NCI-H146 treated with DMSO at 0.1 percent for 48 hours (cell line): ENCODE data around the gene PM20D1.
"Not testable (repeated sequence)": the region's sequence is repeated elsewhere in the genome, so short reads cannot be mapped to it uniquely, and the experiment has no call there.

Experiments
- DNase-seq: peaks from one replicate; lab custom pipeline; 2025; ENCODE audit not compliant: unreplicated experiment; lab: John Stamatoyannopoulos, UW

Gene PM20D1, protein sequence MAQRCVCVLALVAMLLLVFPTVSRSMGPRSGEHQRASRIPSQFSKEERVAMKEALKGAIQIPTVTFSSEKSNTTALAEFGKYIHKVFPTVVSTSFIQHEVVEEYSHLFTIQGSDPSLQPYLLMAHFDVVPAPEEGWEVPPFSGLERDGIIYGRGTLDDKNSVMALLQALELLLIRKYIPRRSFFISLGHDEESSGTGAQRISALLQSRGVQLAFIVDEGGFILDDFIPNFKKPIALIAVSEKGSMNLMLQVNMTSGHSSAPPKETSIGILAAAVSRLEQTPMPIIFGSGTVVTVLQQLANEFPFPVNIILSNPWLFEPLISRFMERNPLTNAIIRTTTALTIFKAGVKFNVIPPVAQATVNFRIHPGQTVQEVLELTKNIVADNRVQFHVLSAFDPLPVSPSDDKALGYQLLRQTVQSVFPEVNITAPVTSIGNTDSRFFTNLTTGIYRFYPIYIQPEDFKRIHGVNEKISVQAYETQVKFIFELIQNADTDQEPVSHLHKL

DNA sequence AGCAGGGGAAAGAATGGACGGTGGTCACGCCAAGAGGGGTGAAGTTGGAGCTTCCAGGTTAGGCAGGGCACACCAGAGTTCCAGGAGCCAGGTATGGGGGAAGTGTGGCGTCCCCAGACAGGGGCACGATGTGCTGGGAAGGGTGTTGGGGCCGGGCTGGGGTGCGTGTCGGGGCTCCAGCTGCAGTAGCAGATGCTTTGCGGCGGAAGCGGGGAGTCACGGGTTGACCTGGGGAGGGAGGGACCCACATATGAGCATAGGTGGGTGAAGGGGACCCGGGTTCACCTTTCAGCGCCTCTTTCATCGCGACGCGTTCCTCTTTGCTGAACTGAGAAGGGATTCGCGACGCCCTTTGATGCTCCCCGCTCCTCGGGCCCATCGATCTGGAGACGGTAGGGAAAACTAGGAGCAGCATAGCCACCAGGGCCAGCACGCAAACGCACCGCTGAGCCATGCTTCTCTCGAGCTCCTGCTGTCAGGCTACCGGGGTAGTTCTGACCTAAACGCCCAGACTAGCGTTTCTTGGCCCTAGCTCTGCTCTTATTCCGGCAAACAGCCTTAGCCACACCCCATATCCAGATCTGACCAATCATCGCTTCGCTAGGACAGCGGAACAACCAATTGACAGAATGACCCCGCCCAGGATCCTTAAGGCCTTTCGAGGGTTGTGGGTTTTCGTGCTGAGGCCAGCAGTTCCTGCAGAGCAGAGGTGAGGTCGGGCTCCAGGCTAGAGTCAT is at the start of gene PM20D1:
PM20D1 (minus strand) TSS at position 514 of the 737 bp plus-strand sequence; CDS start at position 454, 60 bp downstream.
- no peak for DNase-seq

DNA sequence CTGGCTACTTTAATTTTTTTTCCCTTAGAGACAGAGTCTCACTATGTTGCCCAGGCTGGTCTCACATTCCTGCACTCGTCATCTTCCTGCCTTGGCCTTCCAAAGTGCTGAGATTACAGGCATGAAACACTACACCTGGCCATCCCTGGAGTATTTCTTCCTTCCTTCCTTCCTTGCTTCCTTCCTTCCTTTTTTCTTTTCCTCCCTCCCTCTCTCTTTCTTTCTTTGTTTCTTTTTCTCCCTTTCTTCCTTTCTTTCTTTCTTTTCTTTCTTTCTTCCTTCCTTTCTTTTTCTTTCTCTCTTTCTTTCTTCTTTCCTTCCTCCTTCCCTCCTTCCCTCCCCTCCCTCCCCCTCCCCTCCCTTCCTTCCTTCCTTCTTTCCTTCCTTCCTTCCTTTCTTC is 46.4 kb upstream of the PM20D1 start:
- no peak for DNase-seq

DNA sequence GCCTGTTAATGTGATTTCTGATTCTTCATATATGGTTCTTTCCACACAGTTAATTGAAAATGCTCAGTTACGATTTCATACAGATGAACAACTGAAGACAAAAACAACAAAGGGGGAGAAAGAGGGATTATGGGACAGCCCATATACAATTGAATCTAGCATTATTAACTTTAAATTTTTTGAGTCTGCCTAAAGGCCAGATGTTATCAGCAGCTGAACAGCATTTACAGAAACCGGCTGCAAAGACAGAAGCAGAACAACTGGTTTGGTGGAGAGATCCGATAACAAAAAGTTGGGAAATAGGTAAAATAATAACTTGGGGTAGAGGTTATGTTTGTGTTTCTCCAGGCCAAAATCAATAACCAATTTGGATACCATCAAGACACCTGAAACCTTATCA is 44.2 kb upstream of the PM20D1 start:
- DNase-seq, result not testable (repeated sequence)

DNA sequence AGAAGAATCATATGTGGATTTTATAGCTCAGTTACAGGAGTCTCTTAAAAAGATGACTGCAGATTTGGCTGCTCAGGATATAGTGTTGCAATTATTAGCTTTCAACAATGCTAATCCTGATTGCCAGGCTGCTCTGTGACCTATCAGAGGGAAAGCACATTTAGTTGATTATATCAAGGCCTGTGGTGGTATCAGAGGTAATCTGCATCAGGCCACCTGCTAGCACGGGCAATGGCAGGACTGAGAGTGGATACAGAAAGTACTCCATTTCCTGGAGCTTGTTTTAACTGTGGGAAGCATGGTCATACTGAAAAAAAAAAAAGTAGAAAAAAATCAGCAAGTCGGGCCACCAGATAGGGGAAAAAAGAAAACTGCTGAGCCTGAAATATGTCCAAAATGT is 42.2 kb upstream of the PM20D1 start:
- DNase-seq, result not testable (repeated sequence)

DNA sequence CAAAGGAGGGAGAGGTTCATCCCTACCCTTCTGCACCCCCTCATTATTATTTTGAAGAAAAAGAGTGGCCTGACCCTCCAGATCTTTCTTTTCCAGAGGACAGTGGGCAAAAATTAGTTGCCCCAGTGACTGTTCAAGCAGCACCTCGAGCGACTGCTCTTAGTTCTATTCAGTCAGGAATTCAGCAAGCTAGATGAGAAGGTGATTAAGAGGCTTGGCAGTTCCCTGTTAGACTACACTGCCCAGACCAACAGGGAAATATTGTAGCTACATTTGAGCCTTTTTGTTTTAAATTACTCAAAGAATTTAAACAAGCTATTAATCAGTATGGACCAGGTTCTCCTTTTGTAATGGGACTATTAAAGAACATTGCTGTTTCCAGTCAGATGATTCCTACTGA is 41.5 kb upstream of the PM20D1 start:
- DNase-seq, result not testable (repeated sequence)

DNA sequence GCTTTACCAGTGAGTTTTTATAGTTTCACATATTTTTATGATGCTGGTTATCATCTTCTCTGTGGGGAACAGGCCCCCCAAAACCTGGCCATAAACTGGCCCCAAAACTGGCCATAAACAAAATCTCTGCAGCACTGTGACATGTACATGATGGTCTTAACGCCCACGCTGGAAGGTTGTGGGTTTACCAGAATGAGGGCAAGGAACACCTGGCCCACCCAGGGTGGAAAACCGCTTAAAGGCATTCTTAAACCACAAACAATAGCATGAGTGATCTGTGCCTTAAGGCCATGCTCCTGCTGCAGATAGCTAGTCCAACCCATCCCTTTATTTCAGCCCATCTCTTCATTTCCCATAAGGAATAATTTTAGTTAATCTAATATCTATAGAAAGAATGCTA is 40.7 kb upstream of the PM20D1 start:
- not testable (repeated sequence) for DNase-seq

DNA sequence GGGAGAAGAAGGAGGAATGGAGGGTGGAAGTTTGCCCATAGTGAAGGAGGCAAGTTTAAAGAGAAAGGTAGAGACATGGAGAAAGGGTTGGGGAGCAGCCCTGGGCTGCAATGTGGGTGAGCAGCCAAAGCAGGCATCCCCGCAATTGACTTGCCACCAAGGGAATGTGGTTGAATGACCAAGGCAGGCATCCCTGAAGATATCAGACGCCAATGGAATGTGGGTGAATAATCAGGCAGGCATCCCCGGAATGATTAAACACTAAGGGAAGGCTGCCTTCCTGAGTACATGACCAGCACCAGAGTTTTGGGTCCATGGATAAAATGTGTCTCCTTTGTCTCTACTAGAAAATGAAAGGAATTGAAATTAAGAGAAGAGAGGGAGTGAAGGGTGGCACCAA is 39.8 kb upstream of the PM20D1 start:
- DNase-seq, result not testable (repeated sequence)

DNA sequence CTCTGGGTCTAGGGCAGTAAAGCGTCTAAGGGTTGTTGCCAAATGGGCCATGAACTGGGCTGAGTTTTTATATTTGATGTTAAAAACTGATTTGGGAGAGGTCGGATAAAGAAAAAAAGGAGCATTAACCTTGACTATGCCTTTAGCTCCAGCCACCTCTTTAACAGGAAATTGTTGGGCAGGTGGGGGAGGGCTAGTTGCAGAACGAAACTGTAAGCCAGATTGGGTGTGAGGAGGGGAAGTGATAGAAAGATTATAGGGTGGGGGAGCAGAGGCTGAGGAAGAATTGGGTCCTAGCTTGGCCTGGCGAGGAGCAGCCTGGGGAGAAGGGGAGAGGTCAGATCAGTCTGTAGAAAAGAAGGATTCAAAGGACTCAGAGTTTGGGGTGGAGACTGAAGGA is 39.1 kb upstream of the PM20D1 start:
- not testable (repeated sequence) for DNase-seq

DNA sequence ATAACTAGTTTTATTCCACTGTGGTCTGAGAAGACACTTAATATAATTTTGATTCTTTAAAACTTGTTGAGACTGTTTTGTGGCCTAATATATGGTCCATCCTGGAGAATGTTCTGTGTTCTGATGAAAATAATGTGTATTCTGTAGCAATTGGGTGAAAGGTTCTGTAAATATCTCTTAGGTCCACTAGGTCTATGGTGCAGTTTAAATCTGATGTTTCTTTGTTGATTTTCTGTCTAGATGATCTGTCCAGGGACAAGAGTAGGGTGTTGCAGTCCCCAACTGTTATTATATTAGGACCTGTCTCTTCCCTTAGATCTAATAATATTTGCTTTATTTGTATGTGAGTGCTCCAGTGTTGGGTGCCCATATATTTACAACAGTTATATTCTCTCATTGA is 33.9 kb upstream of the PM20D1 start:
- DNase-seq, result no peak

DNA sequence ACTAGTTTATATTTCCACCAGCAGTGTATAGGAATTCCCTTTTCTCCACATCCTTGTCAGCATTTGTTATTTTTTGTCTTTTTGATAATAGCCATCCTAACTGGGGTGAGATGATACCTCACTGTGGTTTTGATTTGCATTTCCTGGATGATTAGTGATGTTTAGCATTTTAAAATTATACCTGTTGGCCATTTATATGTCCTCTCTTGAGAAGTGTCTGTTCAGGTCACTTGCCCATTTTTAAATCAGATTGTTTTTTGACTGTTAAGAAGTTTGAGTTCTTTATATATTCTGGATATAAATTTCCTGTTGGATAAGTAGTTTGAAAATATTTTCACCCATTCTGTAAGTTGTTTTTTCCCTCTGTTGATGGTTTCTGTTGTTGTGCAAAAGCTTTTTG is 31.0 kb upstream of the PM20D1 start:
- DNase-seq, result no peak

DNA sequence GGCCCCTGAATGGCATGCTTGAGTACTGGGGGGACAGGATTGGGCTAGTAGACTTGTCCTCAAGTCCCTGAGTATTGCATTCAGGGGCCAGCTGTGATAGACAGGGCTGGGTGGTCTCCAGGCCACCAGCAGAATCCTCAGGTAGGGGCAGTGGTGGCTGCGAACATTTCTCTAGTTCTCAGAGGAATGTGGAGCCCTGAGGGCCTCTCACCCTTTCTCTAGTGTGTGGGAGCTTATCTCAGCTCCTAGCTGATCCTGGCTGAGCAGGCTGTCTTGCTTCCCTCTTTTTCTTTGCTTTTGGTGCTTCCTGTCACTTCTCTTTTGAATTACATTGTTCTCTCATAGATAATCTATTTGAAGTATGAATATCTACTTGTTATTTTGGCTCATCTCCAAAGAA is 30.0 kb upstream of the PM20D1 start:
- DNase-seq, result no peak

DNA sequence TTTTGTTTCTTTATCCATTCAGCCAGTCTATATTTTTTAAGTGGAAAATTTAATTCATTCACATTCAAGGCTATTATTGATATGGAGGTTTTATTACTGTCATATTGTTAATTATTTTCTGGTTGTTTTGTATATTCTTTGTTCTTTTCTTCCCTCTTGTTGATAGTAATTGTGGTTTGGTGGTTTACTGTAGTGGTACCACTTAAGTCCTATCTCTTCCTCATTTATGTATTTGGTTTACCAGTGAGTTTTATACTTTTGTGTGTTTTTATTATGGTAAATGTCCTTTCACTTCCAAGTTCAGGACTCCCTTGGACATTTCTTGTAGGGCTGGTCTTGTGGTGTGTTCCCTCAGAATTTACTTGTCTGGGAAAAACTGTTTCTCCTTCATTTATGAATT is 28.1 kb upstream of the PM20D1 start:
- DNase-seq, result no peak

DNA sequence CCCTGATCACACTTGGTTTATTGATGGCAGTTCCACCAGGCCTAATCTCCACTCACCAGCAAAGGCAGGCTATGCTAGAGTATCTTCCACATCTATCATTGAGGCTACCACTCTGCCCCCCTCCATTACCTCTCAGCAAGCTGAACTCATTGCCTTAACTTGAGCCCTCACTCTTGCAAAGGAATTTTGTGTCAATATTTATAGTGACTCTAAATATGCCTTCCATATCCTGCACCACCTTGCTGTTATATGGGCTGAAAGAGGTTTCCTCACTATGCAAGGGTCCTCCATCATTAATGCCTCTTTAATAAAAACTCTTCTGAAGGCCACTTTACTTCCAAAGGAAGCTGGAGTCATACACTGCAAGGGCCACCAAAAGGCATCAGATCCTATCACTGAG is 23.2 kb upstream of the PM20D1 start:
- not testable (repeated sequence) for DNase-seq

DNA sequence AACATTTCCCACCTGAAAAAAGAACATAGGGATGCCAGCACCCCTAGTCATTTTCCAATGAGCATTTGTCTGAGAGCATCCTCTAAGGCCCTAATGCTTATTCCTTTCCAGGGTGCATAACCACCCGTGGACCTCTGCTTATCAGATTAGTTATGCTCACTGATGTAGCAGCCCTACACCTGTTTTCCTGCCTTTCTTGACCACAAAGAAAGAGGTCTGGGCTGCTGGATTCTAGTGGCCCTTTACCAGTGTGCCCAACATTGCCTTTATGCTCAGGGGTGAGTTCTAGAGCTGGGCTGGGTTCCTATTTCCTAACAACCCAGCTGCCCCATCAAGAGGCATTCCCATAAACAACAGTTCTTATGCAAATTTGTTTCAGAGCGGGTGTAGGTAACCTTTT is 20.3 kb upstream of the PM20D1 start:
- DNase-seq, result no peak

DNA sequence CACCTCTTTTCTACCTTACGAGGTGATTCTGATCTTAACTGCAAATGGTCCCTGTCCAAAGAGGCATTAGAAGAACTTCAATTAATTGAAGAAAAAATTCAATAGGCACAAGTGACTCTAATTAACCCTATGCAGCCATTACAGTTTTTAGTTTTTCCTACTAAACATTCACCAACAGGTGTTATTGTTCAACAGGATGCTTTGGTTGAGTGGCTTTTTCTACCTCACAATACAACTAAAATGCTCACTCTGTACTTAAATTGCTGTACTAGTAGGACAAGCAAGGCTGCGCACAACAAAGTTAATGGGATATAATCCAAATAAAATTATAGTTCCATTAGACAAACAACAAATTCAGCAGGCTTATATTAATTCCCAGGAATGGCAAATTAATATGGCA is 11.6 kb upstream of the PM20D1 start:
- no peak for DNase-seq

DNA sequence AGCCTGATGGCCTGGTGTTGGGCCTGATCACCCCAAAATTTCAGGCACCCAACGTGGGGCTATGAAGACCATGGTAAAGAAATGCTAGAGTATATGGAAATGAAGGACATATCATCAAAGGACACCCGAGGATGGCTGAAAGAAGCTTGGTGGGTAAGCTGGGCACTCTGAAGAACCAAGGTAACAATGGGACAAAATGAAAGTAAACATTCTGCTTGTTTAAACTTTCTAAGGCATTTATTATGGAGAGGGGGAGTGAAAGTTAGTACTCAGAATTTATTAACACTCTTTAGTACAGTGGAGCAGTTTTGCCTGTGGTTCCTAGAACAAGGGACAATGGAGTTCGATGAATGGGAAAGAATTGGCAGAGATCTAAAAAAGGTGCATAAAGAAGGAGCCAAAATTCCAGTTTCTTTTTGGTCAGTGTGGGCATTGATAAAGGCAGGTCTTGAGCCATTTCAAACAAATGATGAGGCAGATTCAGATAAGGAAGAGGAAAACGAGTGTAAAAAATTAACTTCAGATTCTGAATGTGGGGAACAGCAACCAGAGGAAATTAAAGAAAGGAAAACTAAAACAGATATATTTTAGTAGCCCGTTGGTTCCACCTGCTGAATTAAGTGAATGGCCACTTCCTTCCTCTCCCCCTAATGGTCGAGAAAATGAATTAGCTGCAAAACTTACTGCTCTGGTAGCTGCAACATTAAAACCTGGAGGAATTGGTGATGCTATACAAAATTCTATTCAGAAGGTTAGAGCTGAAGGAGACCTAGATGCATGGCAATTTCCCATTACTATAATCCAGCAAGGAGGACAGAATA is 8.4 kb upstream of the PM20D1 start:
- no peak for DNase-seq

DNA sequence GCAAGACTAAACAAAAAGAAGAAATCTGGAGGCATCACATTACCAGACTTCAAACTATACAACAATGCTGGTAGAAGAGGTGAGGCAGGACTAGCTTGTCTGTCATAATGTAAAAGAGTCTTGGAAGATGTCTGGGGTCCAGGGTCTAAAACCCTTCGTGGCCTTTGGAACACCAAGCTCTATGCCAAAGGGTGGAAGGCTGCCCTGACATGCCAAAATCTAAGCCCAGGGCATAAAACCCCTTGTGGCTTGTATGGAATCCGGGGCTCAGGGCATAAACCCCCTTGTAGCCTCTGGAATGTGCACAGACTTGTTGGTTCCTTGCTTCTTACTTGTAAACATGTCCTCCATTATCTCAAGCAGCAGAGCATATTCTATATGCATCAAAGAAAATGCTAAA is 7.6 kb upstream of the PM20D1 start:
- DNase-seq, result not testable (repeated sequence)

DNA sequence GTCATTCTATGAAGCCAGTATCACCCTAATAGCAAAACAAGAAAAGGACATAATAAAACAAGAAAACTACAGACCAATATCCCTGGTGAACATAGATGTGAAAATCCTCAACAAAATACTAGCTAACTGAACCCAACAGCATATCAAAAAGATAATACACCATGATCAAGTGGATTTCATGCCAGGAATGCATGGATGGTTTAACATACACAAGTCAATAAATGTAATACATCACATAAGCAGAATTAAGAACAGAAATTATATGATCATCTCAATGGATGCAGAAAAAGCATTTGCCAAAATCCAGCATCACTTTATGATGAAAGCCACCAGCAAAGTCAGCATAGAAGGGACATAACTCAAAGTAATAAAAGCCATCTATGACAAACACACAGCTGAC is 6.5 kb upstream of the PM20D1 start:
- no peak for DNase-seq

DNA sequence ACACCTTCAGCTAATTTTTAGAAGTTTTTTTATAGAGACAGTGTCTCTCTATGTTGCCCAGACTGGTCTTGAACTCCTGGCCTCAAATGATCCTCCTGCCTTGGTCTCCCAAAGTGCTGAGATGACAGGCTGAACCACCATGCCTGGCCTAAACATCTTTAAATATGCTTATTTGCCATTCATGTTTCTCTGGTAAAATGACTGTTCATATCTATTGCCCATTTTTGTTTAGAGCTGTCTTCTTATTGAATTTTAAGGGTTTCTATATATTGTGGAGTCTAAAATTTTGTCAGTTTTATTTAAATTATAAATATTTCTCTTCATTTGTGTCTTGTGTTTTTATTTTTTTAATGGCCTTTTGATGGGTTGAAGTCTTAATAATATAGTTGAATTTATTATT is 3.0 kb upstream of the PM20D1 start:
- no peak for DNase-seq

DNA sequence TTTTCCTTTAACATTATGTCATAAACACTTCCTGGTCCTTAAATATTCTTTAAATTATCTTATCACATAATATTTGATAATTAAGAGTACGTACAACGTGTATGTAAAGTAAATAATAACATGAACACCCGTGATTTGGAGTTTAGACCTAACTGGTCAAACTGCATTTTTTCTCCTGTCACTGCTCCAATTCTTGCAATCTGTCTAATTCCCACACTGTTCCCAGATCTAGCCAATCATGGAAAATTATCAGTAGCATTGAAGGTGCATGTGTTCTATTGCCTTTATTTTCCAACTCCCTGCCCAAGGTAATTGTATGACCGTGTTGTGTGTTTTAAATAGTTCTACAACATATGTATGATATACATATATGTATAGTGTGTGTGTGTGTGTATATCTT is 2.1 kb upstream of the PM20D1 start:
- DNase-seq, result no peak
